Measurements from ENCODE around the gene NTN3.
"Not testable (repeated sequence)": the region's sequence is repeated elsewhere in the genome, so short reads cannot be mapped to it uniquely, and the experiment has no call there.

NTN3 gene

GRCh38 chr16:2475413-2476344 is 4.6 kb downstream of the NTN3 start:
- TF ChIP-seq CTCF (conservative IDR thresholded peaks at IDR 0.05; ENCODE audit: low read depth): no peak
- H3K27ac ChIP-seq: peak overlapping the region; percentile 85
- ChIA-PET CTCF (interaction anchor here (4.0 kb wide), 1 partner anchor 26 kb away, joined by 12 read pairs; no protein-coding TSS in a partner anchor), POLR2A (ENCODE audit: low non-redundant PET) (no interaction called here)
- DNase-seq (ENCODE audit: low spot score): no peak

- CTCF ChIA-PET: no interaction called here
- no peak overlapping the region for H3K27ac ChIP-seq
- POLR2A ChIA-PET (ENCODE audit: low non-redundant PET): no interaction called here
- DNase-seq (ENCODE audit: low spot score): no peak
- no peak for TF ChIP-seq CTCF (conservative IDR thresholded peaks at IDR 0.05; ENCODE audit: low read depth)
Observed at GRCh38 chr16:2476345-2476720, 5.2 kb downstream of the NTN3 start.

GRCh38 chr16:2476741-2477140 is 5.6 kb downstream of the NTN3 start:
- POLR2A ChIA-PET (ENCODE audit: low non-redundant PET): no interaction called here
- no peak overlapping the region for H3K27ac ChIP-seq
- no peak for DNase-seq (ENCODE audit: low spot score)
- CTCF ChIA-PET: interaction anchor here (1.2 to 1.3 kb wide), 2 partner anchors 24 to 25 kb away, joined by 3 to 4 read pairs; no protein-coding TSS in a partner anchor
- TF ChIP-seq CTCF (conservative IDR thresholded peaks at IDR 0.05; ENCODE audit: low read depth): no peak

DNA sequence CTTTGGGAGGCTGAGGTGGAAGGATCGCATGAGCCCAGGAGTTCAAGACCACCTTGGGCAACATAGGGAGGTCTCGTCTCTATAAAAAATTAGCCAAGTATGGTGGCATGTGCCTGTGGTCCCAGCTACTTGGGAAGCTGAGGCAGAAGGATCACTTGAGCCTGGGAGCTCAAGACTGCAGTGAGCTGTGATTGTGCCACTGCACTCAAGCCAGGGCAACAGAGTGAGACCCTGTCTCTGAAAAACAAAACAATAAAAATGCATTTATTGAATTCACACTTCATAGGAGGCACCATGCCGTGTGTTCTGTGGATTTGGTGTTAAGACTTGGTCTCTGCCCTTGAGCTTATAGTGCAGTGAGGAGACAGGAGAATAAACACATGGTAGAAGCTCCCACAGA is 6.2 kb downstream of the NTN3 start:
- DNase-seq (ENCODE audit: low spot score): no peak
- ChIA-PET CTCF (interaction anchor here (1.2 to 1.3 kb wide), 2 partner anchors 24 kb away, joined by 3 to 4 read pairs; no protein-coding TSS in a partner anchor), POLR2A (ENCODE audit: low non-redundant PET) (interaction anchor here (0.6 kb wide), 2 partner anchors 11 to 26 kb away, joined by 7 to 8 read pairs; no protein-coding TSS in a partner anchor)
- no peak for TF ChIP-seq CTCF (conservative IDR thresholded peaks at IDR 0.05; ENCODE audit: low read depth)
- H3K27ac ChIP-seq: peak overlapping the region; percentile 34; the same call in 1 of the 2 replicates

DNA sequence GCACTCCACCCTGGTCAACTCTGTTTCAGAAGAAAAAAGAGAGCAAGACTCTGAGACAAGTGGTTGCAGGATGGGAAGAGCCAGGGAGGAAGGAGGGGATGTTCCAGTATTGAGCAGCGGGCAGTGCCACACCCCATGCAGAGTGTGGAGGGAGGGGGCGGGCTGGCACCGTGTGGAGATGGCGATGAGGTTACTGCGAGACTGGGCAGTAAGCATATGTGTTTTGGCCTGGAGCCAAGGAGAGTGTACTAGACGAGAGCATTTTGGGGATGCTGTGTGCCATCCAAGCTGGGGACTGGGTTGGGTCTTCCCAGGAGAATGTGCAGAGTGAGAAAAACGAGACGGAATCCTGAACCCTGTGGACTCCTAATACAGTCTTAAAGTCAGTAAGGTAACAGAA is 7.2 kb downstream of the NTN3 start:
- DNase-seq (ENCODE audit: low spot score): no peak
- H3K27ac ChIP-seq: peak overlapping the region; percentile 34
- POLR2A ChIA-PET (ENCODE audit: low non-redundant PET): no interaction called here
- CTCF ChIA-PET: interaction anchor here (0.6 kb wide), 1 partner anchor 11 kb away, joined by 3 read pairs; no protein-coding TSS in a partner anchor
- no peak for TF ChIP-seq CTCF (conservative IDR thresholded peaks at IDR 0.05; ENCODE audit: low read depth)

GRCh38 chr16:2479996-2480395 is 8.9 kb downstream of the NTN3 start:
- POLR2A ChIA-PET (ENCODE audit: low non-redundant PET); CTCF ChIA-PET: not testable (repeated sequence)

DNA sequence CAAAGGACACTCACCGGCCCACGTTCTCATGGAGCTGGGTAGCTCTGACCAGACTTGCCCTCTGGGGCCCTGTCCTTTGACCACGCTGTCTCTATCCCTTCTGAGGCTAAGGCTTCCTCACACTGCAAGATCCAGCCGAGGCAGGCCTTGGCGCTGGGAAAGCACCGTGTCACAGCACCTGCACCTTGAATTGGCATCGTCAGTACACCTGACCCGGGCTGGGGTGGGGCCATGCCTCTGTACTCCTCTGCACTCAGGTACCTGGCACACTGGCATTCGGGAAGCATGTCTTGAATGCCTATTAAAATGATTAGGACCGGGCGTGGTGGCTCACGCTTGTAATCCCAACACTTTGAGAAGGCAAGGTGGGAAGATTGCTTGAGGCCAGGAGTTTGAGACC is 9.9 kb downstream of the NTN3 start:
- DNase-seq (ENCODE audit: low spot score): no peak
- POLR2A ChIA-PET (ENCODE audit: low non-redundant PET): no interaction called here
- no peak for TF ChIP-seq CTCF (conservative IDR thresholded peaks at IDR 0.05; ENCODE audit: low read depth)
- CTCF ChIA-PET: no interaction called here
- peak overlapping the region; percentile 3; the same call in 1 of the 2 replicates for H3K27ac ChIP-seq

More at GRCh38 chr16:2479996-2480395, 8.9 kb downstream of the NTN3 start:
- not testable (repeated sequence) for DNase-seq (ENCODE audit: low spot score); H3K27ac ChIP-seq
